CD1c-positive myeloid dendritic cell (primary cell): ENCODE measurements around the gene WRNIP1.

ENCODE experiments used
- DNase-seq: peaks from one replicate; pipeline ENCODE4 v3.0.0-alpha.2; 2016; ENCODE audit errors: extremely low spot score

Gene WRNIP1

DNA sequence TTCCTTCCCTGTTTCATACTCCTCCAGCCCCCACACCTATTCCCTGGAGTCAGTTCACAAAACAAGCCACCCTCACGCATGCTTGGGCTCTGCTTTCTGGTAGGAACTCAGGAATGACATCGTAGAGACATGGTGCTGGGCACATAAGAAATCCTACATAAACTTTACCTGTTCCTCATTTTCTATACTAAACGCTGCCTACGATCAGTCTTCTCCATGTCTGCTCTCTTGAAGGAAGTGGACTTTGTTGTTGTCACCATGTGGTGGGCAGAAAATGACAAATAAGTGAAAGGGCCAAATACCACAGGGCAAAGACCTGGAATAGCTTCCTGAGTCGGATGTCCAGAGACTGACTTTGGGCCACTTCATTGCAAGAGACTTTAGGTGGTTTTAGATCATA is 24.6 kb upstream of the WRNIP1 start:
- DNase-seq: peak; percentile 73

- DNase-seq: no peak
These were observed 23.4 kb upstream of the WRNIP1 start for GRCh38 chr6:2741756-2742155.

- no peak for DNase-seq
These were observed 21.6 kb upstream of the WRNIP1 start for GRCh38 chr6:2743280-2744208.

DNA sequence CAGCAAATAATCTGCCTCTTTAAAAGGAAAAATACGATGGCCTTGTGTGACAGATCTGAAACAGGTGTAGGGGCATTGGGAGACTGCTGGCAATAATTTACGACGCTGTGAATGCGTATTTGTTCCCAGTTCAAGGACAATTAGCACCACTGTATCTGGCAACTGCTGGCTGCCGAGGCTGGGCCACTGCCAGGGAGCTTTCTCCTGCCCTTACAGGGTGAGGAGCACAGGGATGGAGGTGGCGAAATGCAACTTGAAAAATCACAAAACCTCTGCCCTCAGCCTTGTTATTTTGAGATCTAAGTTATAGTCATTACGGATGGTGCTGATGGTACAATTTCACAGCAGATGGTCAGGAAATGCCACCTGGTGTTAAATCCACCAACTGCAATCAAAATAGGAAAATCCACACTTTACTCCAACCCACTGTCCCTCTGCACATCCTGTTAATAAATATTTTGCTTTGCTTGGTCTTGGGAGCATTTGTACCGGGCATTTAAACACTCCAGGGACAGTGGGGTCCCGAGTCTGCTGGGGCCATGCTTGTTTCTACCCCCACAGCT is 20.9 kb upstream of the WRNIP1 start:
- no peak for DNase-seq

DNA sequence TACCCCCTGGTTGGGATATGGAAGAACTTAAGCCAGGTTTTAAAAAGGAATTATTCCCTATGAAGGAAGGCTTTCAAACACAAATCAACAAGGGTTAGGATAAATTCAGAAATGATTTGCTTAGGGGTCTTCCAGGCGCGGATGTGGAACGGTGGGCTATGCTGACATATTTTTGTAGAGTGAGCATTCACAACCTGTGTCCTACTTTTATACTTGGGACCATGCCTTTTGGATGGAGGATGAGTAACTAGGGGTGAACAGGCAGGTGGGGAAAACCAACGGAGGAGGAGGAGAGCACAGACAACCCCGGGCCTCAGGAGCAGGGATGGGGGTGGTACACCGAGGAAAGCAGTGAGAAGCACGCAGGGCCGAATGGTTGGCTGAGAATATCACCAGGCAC is 20.4 kb upstream of the WRNIP1 start:
- DNase-seq: no peak

DNA sequence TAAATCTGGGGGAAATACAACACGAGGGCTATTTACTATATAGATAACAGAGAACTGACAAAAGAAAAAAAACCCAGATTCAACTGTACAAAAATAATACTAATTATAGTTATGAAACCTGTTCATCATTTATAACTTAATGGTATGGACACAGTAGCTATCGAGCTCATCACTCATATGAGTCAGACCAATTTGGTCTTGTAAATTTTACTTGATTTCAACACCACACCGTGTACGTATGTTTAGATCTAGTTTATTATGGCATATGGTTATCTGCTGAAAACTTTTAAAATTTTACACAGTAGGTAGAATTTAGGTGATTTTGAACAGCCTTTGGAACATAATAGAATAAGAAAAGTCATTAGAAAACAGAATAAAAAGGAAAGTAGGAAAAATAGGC is 19.9 kb upstream of the WRNIP1 start:
- no peak for DNase-seq

GRCh38 chr6:2746557-2747061 is 18.6 kb upstream of the WRNIP1 start:
- DNase-seq: no peak

- DNase-seq: no peak
These were observed 17.0 kb upstream of the WRNIP1 start for GRCh38 chr6:2748183-2748582.

GRCh38 chr6:2749969-2750600 is 15.1 kb upstream of the WRNIP1 start:
- peak; percentile 83 for DNase-seq

DNA sequence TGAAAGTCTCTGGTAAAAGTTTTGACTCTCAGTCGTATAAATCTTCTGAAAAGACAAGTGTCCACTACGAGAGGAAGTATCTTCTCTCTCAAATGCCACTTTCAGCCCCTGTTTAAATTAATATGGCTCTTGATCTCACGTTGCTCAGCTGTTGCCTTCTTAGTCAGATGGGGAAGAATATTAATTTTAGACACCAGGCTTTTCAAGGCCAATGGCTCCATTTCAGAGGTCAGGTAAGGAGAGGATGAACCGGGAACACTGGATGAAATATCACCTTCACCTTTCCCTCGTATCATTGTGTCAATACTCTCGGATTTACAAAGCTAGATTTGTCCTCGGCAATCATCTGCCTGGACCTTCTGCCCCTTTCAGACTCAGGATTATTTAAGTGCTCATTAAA is 14.4 kb upstream of the WRNIP1 start, which contains the start of gene MYLK4:
MYLK4 (minus strand) TSS at position 91 of the 400 bp plus-strand sequence. CDS start 1,628 bp downstream, outside the sequence.
- no peak for DNase-seq

GRCh38 chr6:2751871-2752270 is 13.3 kb upstream of the WRNIP1 start:
- peak; percentile 44 for DNase-seq

- DNase-seq: no peak
These were observed 12.6 kb upstream of the WRNIP1 start for GRCh38 chr6:2752477-2753109.

DNA sequence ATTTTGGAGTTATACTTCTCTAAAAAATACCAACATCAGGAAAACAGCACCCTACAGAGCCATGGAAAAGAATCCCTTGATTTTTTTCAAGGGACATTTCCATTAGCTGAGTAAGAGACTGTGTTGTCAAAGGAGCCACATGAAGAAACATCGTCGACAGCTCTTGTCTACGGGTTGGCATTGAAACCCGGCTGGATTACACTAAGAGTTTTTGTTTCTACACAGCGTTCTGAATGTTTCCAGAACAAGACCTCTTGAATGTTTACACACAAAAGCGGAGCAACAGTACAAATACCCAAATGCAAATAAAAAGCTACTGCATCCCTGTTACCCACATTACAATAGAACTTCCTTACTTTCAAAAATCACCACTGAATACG is 12.1 kb upstream of the WRNIP1 start:
- DNase-seq: no peak

DNA sequence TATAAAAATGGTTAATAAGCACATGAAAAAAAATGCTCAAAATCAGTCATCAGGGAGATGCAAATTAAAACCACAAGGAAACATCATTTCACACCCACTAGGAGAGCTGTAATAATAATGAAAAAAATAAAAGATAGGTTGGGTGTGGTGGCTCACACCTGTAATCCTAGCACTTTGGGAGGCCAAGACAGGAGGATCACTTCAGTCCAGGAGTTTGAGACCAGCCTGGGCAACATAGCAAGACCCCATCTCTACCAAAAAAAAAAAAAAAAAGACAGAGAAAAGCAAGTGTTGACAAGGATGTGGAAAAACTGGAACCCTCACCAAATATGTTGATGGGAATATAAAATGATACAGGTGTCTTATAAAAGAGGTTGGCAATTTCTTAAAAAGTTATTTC is 11.4 kb upstream of the WRNIP1 start:
- no peak for DNase-seq

- no peak for DNase-seq
These were observed 10.8 kb upstream of the WRNIP1 start for GRCh38 chr6:2754393-2754792.

- no peak for DNase-seq
These were observed 10.3 kb upstream of the WRNIP1 start for GRCh38 chr6:2754911-2755310.

- DNase-seq: no peak
These were observed 9.7 kb upstream of the WRNIP1 start for GRCh38 chr6:2755456-2755855.

DNA sequence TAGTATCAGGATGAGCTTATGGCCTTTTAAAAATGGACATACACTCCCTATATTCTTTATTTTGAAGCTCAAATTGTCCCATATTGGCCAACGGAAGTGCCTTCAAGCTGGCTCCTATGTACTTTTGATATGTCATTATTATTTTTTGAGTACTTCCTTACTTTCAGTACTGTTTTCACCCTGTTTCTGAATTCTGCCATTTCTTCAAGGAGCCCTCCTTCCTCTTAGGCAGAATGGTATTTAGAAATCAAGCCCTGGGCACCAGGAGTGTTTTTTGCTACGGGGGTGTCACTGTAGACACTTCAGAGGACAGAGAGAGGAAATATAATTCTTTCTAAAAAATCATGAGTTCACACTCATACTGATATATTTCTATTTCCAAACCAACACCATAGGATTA is 9.0 kb upstream of the WRNIP1 start:
- peak; percentile 75 for DNase-seq

- DNase-seq: peak; percentile 45
These were observed 8.4 kb upstream of the WRNIP1 start for GRCh38 chr6:2756687-2757224.

- DNase-seq: no peak
These were observed 6.2 kb upstream of the WRNIP1 start for GRCh38 chr6:2758980-2759379.

GRCh38 chr6:2760882-2761842 is 4.0 kb upstream of the WRNIP1 start:
- DNase-seq: peak; percentile 51
